TTC549 (cell line): ENCODE data around the gene IGF2R.

ENCODE experiments used
- FAIRE-seq: peaks from 2 replicates; lab custom pipeline; 2012; peaks lifted over from hg19 to GRCh38; lab: Jason Lieb, UNC

The IGF2R gene

DNA sequence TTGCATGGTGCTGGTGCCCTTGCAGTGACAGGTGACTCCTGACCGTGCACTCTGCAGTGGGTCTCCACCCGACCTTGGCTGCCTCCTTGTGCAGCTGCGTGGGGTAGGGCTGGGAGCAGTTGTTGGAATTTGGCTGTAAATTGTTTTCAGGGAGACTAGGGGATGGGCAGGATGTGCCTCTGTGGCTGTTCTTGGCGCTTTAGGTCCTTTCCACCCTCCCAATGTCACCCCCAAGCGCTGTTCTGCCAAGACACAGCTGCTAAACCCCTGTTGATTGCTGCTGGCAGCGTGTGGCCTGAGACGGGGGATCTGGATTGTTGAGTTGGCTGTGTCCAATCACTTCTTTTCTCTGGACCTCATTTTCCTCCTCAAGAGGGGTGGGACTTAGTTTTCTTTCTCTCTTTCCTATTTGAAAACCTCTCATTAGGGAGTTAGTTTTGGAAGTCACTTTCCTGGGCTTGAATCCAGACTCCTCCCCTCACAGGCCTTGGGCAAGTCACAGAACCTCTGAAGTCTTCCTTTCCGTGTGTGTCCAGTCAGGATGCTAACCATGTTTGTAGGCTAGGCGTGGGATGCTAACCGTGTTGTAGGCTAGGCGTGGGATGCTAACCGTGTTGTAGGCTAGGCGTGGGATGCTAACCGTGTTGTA is 8.5 kb downstream of the IGF2R start:
- no peak for FAIRE-seq

GRCh38 chr6:159977904-159978268 is 9.0 kb downstream of the IGF2R start:
- no peak for FAIRE-seq

- no peak for FAIRE-seq
These were observed 9.6 kb downstream of the IGF2R start for GRCh38 chr6:159978291-159979135.

GRCh38 chr6:159979136-159979874 is 10.4 kb downstream of the IGF2R start:
- no peak for FAIRE-seq

GRCh38 chr6:159980474-159980873 is 11.6 kb downstream of the IGF2R start:
- FAIRE-seq = no peak

- no peak for FAIRE-seq
These were observed 12.2 kb downstream of the IGF2R start for GRCh38 chr6:159981071-159981402.

- no peak for FAIRE-seq
These were observed 12.7 kb downstream of the IGF2R start for GRCh38 chr6:159981403-159982245.

DNA sequence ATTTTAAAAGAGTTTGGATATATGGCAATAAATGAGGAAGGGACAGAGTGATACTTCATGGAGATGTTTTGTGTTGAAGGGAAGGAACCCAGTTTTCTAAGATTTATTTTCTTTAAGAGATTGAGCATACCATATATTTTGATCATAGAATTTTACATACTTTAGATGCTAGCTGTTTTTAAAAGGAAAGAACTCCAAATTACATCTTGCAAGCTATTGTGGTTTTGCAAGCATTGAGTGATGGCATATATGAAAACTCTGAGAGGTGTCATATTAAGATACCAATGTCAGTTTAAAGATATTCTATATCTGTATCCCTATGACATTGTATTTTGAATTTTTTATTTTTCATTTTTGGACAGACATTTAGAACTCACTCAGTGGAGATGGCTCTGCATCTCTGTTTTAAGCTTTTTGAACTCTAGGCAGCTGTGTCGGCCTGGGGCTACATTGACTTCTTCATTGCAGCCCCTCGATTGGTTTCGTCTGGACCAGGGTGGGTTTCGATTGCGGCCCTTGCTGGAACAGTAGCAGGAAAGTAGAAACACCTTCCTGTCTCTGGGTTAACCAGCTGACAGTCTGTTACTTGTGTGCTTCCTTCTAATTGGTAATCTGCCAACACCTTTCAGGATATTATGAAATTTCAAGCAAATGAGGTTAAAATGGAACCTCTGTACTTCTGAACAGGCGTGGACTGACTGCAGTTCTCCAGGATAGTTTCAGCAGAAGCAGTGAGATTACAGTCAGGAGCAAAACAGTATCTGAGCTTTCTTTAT is 14.0 kb downstream of the IGF2R start:
- FAIRE-seq = no peak

DNA sequence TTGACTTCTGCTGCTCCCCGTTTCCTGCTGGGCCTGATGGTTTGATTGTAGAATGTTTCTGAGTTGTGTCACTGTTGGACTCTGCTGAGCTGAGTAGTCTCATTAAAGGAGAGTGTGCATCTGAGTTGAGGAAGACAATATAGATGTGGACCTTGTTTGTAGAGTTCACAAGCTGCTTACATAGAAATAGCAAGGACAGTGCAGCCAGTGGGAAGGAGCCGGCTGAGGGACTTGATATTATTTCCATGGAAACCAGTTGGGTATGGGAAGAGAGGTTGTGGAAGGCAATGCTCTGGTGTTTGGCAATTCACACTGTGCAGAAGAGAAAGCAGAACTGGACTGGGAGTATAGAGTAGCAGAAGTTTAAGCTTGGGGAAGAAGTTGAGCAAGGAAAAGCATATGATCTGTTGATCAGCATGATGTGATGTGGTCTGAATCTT is 14.8 kb downstream of the IGF2R start:
- no peak for FAIRE-seq

DNA sequence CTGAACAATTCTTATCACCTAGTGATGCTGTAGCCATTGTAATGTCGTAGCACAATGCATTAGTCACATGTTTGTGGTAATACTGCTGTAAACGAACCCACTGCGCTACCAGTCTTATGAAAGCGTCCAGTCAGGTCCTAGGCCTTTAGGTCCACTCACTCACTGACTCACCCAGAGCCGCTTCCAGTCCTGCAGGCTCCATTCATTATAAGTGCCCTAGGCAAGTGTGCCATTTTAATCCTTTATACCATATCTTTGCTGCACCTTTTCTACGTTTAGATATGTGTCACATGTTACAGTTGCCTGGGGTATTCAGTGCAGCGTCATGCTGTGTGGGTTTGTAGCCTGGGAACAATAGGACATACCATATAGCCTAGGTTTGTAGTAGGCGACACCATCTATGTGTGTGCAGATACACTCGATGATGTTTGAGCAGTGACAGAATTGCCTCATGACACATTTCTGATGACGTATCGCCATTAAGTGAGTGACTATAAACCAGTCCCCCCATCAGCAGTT is 15.4 kb downstream of the IGF2R start:
- FAIRE-seq = no peak

GRCh38 chr6:159985296-159985945 is 16.5 kb downstream of the IGF2R start:
- FAIRE-seq = no peak

GRCh38 chr6:159988983-159989454 is 20.1 kb downstream of the IGF2R start:
- no peak for FAIRE-seq

GRCh38 chr6:159989492-159990480 is 20.9 kb downstream of the IGF2R start:
- FAIRE-seq = no peak

GRCh38 chr6:159992366-159992765 is 23.5 kb downstream of the IGF2R start:
- FAIRE-seq = no peak

- no peak for FAIRE-seq
These were observed 26.5 kb downstream of the IGF2R start for GRCh38 chr6:159995405-159995804.

DNA sequence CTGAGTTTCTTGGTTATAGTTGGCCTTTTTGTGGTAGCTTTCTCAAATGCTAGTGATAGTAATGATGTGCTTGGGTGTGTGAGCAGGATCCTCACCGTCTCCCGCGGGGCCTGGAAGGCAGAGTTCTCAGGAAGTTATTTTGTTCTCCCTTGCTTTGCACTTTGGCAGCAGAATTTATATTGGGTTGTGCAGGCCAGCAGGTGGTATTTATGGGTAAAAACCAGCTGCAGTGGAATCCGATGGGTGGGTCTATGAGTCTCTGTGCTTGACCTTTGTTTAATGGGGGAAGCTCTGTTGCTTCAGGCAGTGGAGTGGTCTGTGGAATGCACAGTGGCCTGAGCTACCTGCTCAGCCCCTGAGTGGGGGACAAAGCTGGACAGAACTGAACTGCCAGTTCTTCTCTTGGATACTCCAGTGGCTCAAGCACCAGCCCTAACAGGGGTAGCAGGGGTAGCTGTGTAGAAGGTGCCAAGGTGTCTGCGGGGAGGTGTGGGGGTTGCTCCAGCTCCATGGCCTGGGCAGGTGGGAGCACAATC is 27.3 kb downstream of the IGF2R start:
- FAIRE-seq = no peak

DNA sequence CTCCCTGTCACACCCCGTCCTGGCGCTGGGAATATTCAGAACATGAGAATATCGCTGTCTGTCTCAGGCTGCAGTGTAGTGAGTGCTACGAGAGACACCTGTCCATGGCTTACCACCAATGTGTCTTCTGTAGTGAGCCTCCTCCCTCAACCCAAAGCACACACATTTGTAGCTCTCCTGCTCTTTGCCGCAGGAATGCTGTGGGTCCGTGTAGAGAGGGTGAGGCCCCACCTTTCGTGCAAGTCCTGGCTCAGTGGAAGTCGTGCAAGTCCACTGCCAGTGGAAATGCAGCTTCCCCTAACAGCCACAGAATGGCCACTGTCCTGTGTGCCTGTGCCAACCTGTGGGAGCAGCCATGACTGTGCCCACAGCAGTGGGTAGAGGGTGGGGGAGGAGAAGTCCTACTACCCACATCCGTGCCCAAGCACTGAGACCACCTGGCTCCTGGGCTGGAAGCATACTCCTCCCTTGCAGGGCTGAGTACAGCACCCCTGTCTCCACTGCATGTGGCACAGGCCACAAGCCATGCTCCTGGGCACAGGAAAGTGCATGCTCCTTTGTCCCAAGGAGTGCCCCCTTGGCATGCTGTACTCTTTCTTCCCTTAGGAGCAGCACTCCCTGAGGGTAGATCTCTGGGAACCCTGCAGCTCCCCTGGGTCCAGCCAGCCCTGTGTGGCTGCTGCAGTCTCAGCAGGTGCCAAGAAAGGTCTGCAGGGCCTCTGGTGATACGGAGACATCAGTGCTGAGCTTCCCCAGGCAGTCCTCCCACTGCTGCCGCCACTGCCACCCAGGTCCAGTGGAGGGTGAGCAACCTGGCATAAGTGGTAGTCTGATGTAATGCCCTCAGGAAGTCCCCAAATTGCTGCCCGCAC is 28.0 kb downstream of the IGF2R start:
- FAIRE-seq = no peak

- FAIRE-seq = no peak
These were observed 28.7 kb downstream of the IGF2R start for GRCh38 chr6:159997498-159998101.
